ENCODE measurements around the gene TCF7L1.
A peak's percentile ranks its signal among the peaks of the same experiment; 100 is the strongest.
"Not testable (repeated sequence)": the region's sequence is repeated elsewhere in the genome, so short reads cannot be mapped to it uniquely, and the experiment has no call there.

Gene TCF7L1

DNA sequence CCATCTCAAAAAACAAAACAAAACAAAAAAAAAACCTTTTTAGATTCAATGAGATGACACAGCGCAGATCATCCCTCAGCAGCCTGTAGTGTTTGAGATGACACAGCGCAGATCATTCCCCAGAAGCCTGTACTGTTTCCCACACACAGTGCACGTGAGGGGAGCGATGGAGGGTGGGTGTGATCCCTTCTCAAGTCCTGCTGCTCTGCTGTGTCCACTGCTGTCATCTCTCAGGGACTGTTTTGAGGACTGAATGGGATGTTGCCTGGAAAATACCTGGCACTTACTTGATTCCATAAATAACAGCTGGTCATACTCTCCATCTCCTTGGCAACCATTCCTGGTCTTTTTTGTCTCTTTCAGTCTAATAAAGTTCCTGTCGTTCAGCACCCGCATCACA is 168.9 kb downstream of the TCF7L1 start:
- DNase-seq = no peak

DNA sequence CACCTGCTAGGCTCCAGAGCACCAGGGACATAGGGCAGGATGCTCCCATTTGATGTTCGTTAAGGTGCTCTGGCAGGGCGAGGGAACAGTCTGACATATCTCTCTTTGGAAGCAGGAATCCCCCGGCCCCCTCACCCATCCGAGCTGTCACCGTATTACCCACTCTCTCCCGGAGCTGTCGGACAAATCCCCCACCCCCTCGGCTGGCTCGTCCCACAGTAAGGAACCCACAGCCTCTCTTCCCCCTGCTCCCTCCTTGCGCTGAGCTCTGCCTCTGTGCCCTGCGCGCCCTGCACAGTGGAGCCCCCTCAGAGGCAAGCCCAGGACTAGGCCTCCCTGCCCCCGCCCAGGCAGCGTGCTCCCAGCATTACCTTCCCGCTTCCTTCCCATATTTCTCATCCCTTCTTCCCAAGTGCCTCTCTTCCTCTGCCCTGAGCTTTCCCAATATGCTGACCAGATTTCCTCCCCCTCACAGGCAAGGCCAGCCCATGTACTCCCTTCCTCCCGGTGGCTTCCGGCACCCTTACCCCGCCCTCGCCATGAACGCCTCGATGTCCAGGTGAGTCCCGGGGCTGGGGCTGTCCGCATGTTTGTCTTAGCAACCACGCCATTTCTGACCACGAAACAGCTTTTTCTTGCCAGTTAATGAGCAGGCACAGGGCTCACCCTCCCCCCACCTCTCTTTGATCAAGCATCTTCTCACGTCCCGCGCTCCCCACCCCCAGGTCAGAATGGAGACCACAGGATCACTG is 170.8 kb downstream of the TCF7L1 start:
- DNase-seq = no peak

DNA sequence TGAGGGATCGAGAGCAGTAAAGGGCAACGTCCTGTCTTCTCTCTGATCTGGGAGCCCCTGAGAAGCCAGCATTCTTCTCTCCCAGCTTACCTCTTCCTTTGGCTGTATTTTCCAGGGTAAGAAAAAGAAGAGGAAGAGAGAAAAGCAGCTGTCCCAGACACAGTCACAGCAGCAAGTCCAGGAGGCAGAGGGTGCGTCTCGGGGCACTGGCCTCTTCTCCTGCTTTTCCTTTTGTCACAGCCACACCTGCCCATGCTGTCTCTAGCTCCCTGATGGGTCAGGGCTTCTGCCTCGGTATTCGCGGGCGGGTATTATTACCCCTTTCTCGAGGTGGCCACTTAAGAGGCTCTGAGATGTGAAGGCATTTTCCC is 174.3 kb downstream of the TCF7L1 start:
- DNase-seq = no peak

GRCh38 chr2:85308201-85308600 is 175.0 kb downstream of the TCF7L1 start:
- no peak for DNase-seq

DNA sequence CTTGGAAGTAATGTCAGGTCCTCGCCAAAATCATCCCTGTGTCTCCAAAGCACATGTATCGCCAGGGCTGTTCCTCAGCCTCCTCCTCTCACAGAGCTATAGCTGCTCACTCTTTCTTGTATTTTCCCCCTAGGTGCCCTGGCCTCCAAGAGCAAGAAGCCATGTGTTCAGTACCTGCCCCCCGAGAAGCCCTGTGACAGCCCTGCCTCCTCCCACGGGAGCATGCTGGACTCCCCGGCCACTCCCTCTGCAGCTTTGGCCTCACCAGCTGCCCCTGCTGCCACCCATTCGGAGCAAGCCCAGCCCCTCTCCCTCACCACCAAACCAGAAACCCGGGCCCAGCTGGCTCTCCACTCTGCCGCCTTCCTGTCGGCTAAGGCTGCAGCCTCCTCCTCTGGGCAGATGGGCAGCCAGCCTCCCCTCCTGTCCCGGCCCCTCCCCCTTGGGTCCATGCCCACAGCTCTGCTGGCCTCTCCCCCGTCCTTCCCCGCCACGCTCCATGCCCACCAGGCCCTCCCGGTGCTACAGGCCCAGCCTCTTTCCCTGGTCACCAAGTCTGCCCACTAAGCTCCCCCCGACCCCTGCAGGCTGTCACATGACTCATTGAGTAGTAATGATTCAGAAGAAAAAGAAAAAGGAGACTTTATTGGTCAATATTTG is 175.8 kb downstream of the TCF7L1 start:
- DNase-seq = peak; percentile 85

- peak; percentile 8 for DNase-seq
Measured at GRCh38 chr2:85309699-85310321, 176.6 kb downstream of the TCF7L1 start.

DNA sequence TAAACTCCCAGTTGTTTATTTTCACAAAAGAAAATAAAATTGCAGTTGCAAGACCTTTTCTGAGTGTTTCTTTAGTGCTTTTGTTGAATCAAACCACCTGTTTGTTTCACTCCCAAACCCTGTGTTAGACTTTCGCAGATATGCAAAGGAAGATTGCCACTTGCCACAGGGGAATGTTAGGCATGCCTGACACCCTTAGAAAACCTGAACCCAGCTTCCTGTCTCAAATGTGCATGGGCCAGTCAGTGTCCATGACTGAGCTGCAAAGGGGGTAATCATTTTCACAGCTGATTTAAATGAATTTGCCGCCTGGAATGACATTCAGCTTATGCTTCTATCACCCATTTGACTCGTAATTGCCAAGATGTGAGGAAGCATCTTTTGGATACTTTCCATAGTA is 177.1 kb downstream of the TCF7L1 start:
- no peak for DNase-seq

- DNase-seq = no peak
Measured at GRCh38 chr2:85312404-85312803, 179.2 kb downstream of the TCF7L1 start.

DNA sequence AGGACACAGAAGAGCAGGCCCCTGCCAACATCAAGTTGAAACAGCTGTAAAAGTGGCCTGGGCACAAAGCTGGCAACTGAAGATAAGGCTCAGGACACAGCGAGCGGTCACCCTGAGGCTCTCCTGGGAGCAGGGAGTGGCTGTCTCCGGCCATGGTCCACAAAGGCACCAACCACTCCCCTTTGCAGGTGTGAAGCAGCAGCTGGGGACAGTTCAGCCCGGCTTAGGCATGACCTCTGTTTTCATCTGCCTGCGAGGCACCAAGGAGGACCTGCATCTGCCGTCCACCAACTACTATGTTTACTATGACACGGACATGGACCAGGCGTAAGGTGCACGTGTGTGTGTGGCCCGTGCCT is 181.7 kb downstream of the TCF7L1 start:
- DNase-seq = no peak

DNA sequence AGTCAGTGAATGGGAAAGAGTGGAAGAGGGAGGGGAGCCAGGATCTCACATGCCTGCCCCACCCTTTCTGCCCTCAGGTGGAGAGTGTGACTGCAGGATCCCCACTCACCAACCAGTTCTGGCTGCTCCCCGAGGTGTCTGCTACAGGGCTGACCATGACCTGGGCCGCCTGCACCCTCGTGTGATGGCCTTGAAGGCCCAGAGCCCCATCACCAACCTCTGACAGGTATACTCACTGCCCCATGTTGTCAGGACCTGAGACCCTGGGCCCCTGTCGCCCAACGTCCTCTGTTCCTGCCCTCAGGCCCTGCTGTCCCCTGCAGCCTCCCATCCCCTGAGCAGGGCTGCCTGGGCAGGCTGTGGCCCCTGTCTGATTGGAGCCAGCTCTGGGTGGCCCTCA is 182.7 kb downstream of the TCF7L1 start:
- DNase-seq = not testable (repeated sequence)

DNA sequence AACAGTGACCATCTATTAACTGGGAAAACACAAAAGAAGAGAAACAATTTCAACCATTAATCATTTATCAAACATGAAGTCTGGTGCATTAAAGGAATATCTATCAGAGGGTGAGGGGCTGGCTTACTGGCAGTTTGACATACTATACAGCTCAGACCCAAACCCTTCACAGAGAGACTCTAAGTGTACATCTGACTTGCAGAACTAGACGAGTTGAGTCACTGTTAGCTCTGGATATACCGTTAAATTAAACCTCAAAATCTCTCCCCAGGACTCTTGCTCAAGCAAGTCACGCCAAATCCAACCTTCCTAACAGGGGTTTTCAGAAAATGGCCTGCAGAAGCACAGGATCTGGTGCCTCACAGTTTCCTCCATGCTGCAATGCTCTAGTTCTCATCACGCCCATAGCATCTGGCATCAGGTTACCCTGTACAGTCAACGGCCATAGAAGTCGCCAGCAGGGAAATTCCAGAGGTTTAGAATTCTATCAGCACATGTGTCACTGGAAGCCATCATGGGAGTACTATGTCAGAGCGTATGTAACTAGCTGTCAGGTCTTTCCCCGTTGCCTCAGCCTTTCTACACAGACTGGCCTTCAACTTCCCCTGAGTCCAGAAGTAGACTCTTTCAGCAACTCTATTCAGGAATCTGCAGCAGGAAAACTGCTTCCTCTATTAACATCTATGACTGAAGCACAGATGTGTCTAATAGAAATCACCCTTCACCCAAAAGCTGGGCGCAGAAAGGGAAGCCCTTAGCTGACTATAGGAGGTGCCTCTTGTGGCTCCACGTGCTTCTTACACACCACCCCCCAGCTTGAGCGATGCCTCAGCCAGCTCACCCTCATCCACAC is 185.3 kb downstream of the TCF7L1 start:
- no peak for DNase-seq

DNA sequence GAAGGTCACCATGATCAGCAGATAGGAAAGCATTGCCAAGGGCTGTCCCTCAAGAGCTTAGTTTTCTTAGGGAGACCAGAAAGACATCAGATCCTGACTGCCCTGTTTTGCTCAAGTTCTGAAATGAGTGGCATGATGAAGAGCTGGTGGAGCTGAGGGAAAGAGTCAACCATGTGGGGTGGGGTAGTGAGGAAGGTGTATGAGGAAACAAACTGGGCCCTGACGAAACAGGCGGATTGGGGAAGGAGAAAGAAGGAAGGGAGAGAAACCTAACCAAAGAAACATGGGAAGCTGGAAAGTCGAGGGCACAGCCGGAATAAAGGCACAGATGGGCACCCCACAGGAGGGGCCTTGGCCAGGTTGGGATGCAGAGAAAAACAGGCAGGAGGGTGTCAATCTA is 186.6 kb downstream of the TCF7L1 start:
- no peak for DNase-seq

- DNase-seq = no peak
Measured at GRCh38 chr2:85323351-85323987, 190.3 kb downstream of the TCF7L1 start.

GRCh38 chr2:85323988-85324367 is 190.8 kb downstream of the TCF7L1 start:
- not testable (repeated sequence) for DNase-seq

GRCh38 chr2:85324639-85325465 is 191.7 kb downstream of the TCF7L1 start:
- DNase-seq = no peak

DNA sequence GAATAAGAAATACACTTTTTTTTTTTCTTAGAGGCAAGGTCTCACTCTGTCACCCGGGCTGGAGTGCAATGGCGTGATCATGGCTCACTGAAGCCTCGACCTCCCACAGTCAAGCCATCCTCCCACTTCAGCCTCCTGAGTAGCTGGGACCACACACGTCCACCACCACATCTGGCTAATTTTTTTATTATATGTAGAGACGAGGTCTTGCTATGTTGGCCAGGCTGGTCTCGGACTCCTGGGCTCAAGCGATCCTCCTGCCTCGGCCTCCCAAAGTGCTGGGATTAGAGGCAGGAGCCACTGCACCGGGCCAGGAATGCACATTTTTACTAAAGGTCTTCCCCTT is 192.2 kb downstream of the TCF7L1 start:
- DNase-seq = no peak

- DNase-seq = no peak
Measured at GRCh38 chr2:85326406-85327159, 193.4 kb downstream of the TCF7L1 start.

DNA sequence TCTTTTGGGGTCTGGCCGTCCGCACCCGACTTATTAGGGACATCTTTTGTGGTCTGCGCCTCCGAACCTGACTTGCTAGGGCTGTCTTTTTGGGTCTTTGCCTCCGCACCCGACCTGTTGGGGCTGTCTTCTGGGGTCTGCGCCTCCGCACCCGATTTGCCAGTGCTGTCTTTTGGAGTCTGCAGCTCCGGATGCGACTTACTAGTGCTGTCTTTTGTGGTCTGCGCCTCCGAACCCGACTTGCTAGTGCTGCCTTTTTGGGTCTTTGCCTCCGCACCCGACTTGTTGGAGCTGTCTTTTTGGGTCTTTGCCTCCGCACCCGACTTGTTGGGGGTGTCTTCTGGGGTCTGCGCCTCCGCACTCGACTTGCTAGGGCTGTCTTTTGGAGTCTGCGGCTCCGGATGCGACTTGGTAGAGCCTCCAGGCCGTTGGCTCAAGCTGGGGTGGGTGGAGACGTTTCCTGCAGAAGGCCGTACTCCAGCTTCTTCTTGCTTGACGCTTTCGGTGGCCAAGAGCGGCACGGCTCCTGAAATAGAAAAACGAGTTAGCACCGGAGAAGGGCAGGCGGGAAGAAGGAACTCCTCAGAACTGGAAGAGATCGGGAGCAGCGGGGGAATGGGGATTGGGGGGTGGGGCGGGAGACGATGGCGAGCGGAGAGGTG is 194.1 kb downstream of the TCF7L1 start:
- DNase-seq = no peak

- peak; percentile 79 for DNase-seq
Measured at GRCh38 chr2:85327822-85328617, 194.8 kb downstream of the TCF7L1 start, which contains the start of gene TGOLN2. TGOLN2 (minus strand) TSS chr2:85327989; CDS start chr2:85327962, 27 bp downstream.

DNA sequence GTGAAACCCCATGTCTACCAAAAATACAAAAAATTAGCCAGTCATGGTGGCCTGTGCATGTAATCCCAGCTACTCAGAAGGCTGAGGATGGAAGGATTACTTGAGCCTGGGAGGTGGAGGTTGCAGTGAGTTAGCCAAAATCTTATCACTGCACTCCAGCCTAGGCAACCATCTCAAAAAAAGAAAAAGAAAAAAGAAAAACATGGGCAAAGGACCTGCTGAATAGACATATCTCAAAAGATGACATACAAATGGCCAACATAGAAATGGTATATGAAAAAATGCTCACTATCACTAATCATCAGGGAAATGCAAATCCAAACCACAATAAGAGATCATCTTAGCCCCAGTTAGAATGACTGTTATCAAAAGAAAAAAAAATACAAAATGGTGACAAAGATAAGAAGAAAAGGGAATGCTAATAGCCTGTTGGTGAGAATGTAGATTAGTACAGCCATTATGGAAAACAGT is 196.0 kb downstream of the TCF7L1 start:
- no peak for DNase-seq
